Adrenal gland (tissue), 5 donors: Measurements from ENCODE around the gene GATA6.

Source experiments
- POLR2A ChIP-seq, 2 donors: fragments of 450-650 bp; IDR thresholded peaks; one replicate each; pipeline ENCODE4 v1.6.1; 2017; ENCODE audit warnings: antibody characterized with exemption in 2 of 2, mild to moderate bottlenecking in 2 of 2, moderate library complexity in 1 of 2
- TF ChIP-seq, protein P1 (sequence below), 6 experiments: fragments of 450-650 bp in 4 of 6; fragments of 200-600 bp in 2 of 6; sonication (generic) in 1 of 6; IDR thresholded peaks; 1 replicate in 5 of 6; 2 replicates in 1 of 6; pipeline versions ENCODE4 v1.5.1 to v1.8.0; 2016 to 2021; ENCODE audit warnings: antibody characterized with exemption in 6 of 6, mild to moderate bottlenecking in 2 of 6, moderate library complexity in 1 of 6
- donor health status: DM: no; HTN: no; CAD: no.

GRCh38 chr18:22204214-22204536 lies 34.8 kb downstream of the GATA6 start:
- TF ChIP-seq POLR2A (IDR thresholded peaks at IDR 0.05): no peak
- TF ChIP-seq, protein P1, sequence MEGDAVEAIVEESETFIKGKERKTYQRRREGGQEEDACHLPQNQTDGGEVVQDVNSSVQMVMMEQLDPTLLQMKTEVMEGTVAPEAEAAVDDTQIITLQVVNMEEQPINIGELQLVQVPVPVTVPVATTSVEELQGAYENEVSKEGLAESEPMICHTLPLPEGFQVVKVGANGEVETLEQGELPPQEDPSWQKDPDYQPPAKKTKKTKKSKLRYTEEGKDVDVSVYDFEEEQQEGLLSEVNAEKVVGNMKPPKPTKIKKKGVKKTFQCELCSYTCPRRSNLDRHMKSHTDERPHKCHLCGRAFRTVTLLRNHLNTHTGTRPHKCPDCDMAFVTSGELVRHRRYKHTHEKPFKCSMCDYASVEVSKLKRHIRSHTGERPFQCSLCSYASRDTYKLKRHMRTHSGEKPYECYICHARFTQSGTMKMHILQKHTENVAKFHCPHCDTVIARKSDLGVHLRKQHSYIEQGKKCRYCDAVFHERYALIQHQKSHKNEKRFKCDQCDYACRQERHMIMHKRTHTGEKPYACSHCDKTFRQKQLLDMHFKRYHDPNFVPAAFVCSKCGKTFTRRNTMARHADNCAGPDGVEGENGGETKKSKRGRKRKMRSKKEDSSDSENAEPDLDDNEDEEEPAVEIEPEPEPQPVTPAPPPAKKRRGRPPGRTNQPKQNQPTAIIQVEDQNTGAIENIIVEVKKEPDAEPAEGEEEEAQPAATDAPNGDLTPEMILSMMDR (IDR thresholded peaks at IDR 0.05): no peak
